Sigmoid colon (tissue), 7 donors: ENCODE results near the gene STX2. TPM values are rescaled to one million over a fixed set of nuclear protein-coding genes. Genes with fewer than 3 reads are reported as not detected.

Experiments used
- DNase-seq: peaks from one replicate; pipeline ENCODE4 v3.0.0-alpha.2; 2019
- H3K27ac ChIP-seq, 4 donors: fragments of 200-600 bp; sonication (generic); one replicate each; pipeline ENCODE4 v1.5.1; 2016 to 2019; ENCODE audit warnings: mild to moderate bottlenecking in 1 of 4
- H3K27me3 ChIP-seq, 3 donors: fragments of 200-600 bp; sonication (generic); one replicate each; pipeline ENCODE4 v1.5.1; 2019; ENCODE audit warnings: mild to moderate bottlenecking in 1 of 3
- H3K36me3 ChIP-seq, 4 donors: fragments of 200-600 bp; sonication (generic); one replicate each; pipeline ENCODE4 v1.5.1; 2016 to 2019
- H3K4me1 ChIP-seq, 4 donors: fragments of 200-600 bp; sonication (generic); one replicate each; pipeline ENCODE4 v1.5.1; 2017 to 2019
- H3K4me3 ChIP-seq, 4 donors: fragments of 200-600 bp; sonication (generic); one replicate each; pipeline ENCODE4 v1.5.1; 2017 to 2019; ENCODE audit warnings: mild to moderate bottlenecking in 2 of 4, moderate library complexity in 1 of 4
- H3K9me3 ChIP-seq, 4 donors: fragments of 200-600 bp in 3 of 4; sonication (generic) in 3 of 4; one replicate each; pipeline versions ENCODE4 v1.5.1 to v1.6.1; 2013 to 2019
- EP300 ChIP-seq, 4 donors: sonication (generic); formaldehyde crosslinking; IDR thresholded peaks; one replicate each; pipeline ENCODE4 v1.6.1; 2017; ENCODE audit warnings: antibody characterized with exemption in 4 of 4
- POLR2A ChIP-seq, 2 donors: fragments of 450-650 bp; IDR thresholded peaks; one replicate each; pipeline ENCODE4 v1.6.1; 2016; ENCODE audit warnings: antibody characterized with exemption in 2 of 2, mild to moderate bottlenecking in 2 of 2, moderate library complexity in 2 of 2
- POLR2AphosphoS5 ChIP-seq, 4 donors: sonication (generic); formaldehyde crosslinking; IDR thresholded peaks; one replicate each; pipeline ENCODE4 v1.6.1; 2017; ENCODE audit warnings: antibody characterized with exemption in 4 of 4
- WGBS, 2 donors: extraction: QIAGEN DNeasy Blood & Tissue Kit; methylation state at CpG; one replicate each; pipeline ENCODE4 v1.1.7; 2013; 5-methylcytosine and 5-hydroxymethylcytosine counted together
- intact Hi-C: fragments of 100-400 bp; cut with DNase I; formaldehyde crosslinking; loops from one replicate; pipeline ENCODE4 v1.15.1; 2023
- polyA plus RNA-seq, 3 donors: library from polyadenylated mRNA; stranded (reverse); fragments of 200-250 nt; gene quantifications; one replicate each; pipeline ENCODE4 v1.2.3, GENCODE V29; 2013
- total RNA-seq, 4 donors: library from RNA; depleted of rRNA; stranded (reverse); fragments of >200 nt; gene quantifications; one replicate each; pipeline ENCODE4 v1.1.0, GENCODE V29; 2016
- TF ChIP-seq, protein P1 (sequence below), 4 experiments: fragments of 450-650 bp in 3 of 4; fragments of 200-600 bp in 1 of 4; IDR thresholded peaks; one replicate each; pipeline ENCODE4 v1.5.1; 2016 to 2019; ENCODE audit warnings: antibody characterized with exemption in 4 of 4, mild to moderate bottlenecking in 3 of 4, moderate library complexity in 2 of 4
- donor health status: healthy with polysubstance abuse.
- donor health status: Bipolar disorder and iron deficiency.
- donor health status: healthy.

STX2 gene
- total and polyA plus RNA-seq, 7 donors: 2.8 to 61.2 (median 39.2) TPM

GRCh38 chr12:130873106-130873795 is 34.2 kb upstream of the STX2 start:
- Histone ChIP-seq H3K36me3 (peaks cover 20 to 49% (median 26%) of the 10 kb centered on the region in 4 donors), H3K4me3 (peak overlapping the region; percentile 55 to 99 (median 98)), H3K27ac (peak overlapping the region in 1 of 4 donors; percentile 93), H3K27me3 (no peaks in the 10 kb centered on the region), H3K9me3 (no peaks in the 10 kb centered on the region), H3K4me1 (peaks cover 2 to 33% (median 26%) of the 10 kb centered on the region in 4 donors)
- DNase-seq: no peak
- TF ChIP-seq POLR2AphosphoS5 (IDR thresholded peaks at IDR 0.05) (no peak), EP300 (IDR thresholded peaks at IDR 0.05) (no peak), POLR2A (IDR thresholded peaks at IDR 0.05) (no peak)
- TF ChIP-seq, protein P1, sequence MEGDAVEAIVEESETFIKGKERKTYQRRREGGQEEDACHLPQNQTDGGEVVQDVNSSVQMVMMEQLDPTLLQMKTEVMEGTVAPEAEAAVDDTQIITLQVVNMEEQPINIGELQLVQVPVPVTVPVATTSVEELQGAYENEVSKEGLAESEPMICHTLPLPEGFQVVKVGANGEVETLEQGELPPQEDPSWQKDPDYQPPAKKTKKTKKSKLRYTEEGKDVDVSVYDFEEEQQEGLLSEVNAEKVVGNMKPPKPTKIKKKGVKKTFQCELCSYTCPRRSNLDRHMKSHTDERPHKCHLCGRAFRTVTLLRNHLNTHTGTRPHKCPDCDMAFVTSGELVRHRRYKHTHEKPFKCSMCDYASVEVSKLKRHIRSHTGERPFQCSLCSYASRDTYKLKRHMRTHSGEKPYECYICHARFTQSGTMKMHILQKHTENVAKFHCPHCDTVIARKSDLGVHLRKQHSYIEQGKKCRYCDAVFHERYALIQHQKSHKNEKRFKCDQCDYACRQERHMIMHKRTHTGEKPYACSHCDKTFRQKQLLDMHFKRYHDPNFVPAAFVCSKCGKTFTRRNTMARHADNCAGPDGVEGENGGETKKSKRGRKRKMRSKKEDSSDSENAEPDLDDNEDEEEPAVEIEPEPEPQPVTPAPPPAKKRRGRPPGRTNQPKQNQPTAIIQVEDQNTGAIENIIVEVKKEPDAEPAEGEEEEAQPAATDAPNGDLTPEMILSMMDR (IDR thresholded peaks at IDR 0.05): no peak
- intact Hi-C loops: loop anchor here (5.0 kb wide), 2 partner anchors 79 to 1074 kb away; partner anchors contain the start of genes ADGRD1 and EP400
- WGBS, 2 donors: 40 to 51% methylated on average over 4 of the region's 4 CpGs

GRCh38 chr12:130872179-130873096 is 33.4 kb upstream of the STX2 start:
- intact Hi-C loops: loop anchor here (5.0 kb wide), 2 partner anchors 80 to 1075 kb away; partner anchors contain the start of genes ADGRD1 and EP400
- H3K9me3 ChIP-seq: no peaks in the 10 kb centered on the region
- H3K36me3 ChIP-seq: peaks cover 20 to 41% (median 26%) of the 10 kb centered on the region in 4 donors
- H3K4me3 ChIP-seq: peak overlapping the region; percentile 55 to 99 (median 98)
- DNase-seq: peak; percentile 66
- no peak for TF ChIP-seq POLR2AphosphoS5 (IDR thresholded peaks at IDR 0.05)
- H3K27me3 ChIP-seq: no peaks in the 10 kb centered on the region
- 1% methylated on average over 79 of the region's 79 CpGs for WGBS, 2 donors
- peak overlapping the region; percentile 83 to 97 (median 94) for H3K27ac ChIP-seq
- H3K4me1 ChIP-seq: peaks cover 2 to 33% (median 26%) of the 10 kb centered on the region in 4 donors

DNA sequence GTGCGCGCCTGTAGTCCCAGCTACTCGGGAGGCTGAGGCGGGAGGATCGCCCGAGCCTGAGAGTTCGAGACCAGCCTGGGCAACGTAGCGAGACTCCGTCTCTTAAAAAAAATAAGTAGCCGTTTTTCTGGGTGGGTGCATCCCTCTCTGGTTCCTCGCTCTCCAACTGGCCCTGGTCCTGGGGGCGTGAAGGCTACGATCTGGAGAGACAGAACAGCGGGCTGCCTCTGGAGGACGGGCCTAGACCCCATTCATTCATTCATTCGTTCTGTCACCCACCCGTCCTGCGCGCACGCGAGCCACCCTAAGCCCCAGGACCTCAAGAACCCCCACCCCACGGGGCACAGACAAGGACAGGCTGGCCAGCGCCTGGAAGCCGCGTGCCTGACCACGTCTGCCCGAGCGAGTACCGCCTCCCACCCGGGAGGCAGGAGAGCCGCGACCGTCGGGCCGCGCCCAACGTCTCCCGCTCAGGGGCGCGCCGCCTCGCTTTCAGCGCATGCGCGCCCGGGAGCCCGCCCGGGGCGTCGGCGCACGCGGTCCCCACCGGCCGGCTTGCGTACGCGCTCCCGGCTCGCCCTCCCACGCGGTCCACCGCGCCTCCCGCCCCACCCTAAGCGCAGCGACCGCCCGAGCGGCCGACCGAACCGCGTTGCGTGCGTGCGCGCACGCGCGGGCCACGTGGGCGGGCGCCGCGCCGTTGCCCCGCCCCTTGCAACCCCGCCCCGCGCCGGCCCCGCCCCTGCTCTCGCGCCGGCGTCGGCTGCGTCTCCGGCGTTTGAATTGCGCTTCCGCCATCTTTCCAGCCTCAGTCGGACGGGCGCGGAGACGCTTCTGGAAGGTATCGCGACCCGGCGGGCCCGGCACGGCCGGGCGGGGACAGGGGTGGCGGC is 32.5 kb upstream of the STX2 start, which contains the start of gene RAN:
Gene RAN (plus strand): TSS at position 781 of the 893 bp plus-strand sequence. CDS start 528 bp downstream, outside the sequence.
- Histone ChIP-seq H3K27ac (peak within 1 kb of the TSS; percentile 92 to 97 (median 94)), H3K27me3 (no peaks in the 10 kb centered on the region), H3K4me1 (peaks cover 2 to 33% (median 26%) of the 10 kb centered on the region in 4 donors), H3K36me3 (peaks cover 20 to 32% (median 20%) of the 10 kb centered on the region in 4 donors), H3K9me3 (no peaks in the 10 kb centered on the region), H3K4me3 (peak within 1 kb of the TSS; percentile 55 to 99 (median 98))
- WGBS, 2 donors: 4 to 6% methylated on average over 118 of the region's 118 CpGs
- peak; percentile 96 for DNase-seq
- TF ChIP-seq POLR2AphosphoS5 (IDR thresholded peaks at IDR 0.05) (peak; percentile 48 to 65 (median 62)), EP300 (IDR thresholded peaks at IDR 0.05) (no peak)
- TF ChIP-seq, protein P1 (IDR thresholded peaks at IDR 0.05): peak in 1 of 4 experiments; percentile 7
- intact Hi-C loops: loop anchor here (1.0 to 5.0 kb wide), 3 partner anchors 32 to 1076 kb away; partner anchors contain the start of genes ADGRD1, EP400 and STX2

DNA sequence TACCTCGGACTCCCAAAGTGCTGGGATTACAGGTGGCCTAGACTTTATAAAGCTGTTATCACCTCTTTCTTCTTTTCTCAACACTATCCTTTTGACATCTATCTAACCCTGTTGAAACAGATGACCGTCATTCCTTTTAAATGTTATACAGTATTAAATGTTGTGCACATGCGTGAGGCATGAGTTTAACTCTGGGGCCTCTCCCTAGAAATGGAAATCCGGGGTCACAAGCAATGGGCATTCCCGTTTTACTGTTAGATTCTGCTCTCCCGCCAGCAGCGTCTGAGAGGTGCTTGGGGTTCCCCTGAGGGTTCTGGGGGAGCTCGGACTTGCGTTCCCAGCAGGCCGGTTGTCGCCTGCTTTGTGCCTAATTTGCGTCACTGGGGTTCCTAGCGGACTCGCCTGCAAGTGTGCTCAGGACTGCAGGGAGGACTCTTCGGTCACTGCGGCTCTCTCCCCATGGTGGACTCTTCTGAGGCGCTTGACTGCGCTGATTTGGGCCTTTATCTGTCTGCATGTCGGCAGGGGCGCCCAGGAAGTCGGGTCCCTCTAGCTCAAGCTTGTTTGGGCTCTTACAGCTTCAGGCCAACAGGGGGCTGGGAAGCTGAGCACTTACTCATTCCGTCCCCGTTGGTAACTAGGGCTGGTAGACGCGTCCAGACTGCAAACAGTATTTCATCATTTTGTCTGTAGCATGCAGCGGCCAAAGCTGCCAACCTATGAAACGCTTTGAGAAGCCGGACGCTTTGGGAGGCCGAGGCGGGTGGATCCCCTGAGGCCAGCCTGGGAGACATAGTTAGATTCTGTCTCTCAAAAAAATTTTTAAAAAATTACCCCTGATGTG is 31.6 kb upstream of the STX2 start:
- TF ChIP-seq EP300 (IDR thresholded peaks at IDR 0.05): no peak
- peak in 1 of 4 donors; percentile 14 for TF ChIP-seq POLR2AphosphoS5 (IDR thresholded peaks at IDR 0.05)
- TF ChIP-seq, protein P1 (IDR thresholded peaks at IDR 0.05): peak in 1 of 4 experiments; percentile 49
- no peak for TF ChIP-seq POLR2A (IDR thresholded peaks at IDR 0.05)
- Histone ChIP-seq H3K27ac (peak overlapping the region; percentile 92 to 97 (median 94)), H3K4me1 (peaks cover 2 to 33% (median 26%) of the 10 kb centered on the region in 4 donors), H3K4me3 (peak overlapping the region; percentile 36 to 99 (median 98)), H3K27me3 (no peaks in the 10 kb centered on the region), H3K9me3 (no peaks in the 10 kb centered on the region), H3K36me3 (peaks cover 11 to 23% (median 13%) of the 10 kb centered on the region in 4 donors)
- WGBS, 2 donors: 58 to 67% methylated on average over 31 of the region's 31 CpGs
- intact Hi-C loops: loop anchor here (1.0 to 5.0 kb wide), 3 partner anchors 31 to 1077 kb away; partner anchors contain the start of genes ADGRD1, EP400 and STX2
- peak; percentile 83 for DNase-seq
